Activated T-helper 2 cell treated with anti-CD3 and anti-CD28 coated beads, Interferon-gamma antibody, Interleukin-2, Interleukin-4, amounts not matched to agents 10 μg/mL and 5 μg/mL and 100 μg/mL, durations not matched to agents 14 hours and 24 hours and 36 hours (primary cell): ENCODE data around the gene SPIB. TPM values are rescaled to one million over a fixed set of nuclear protein-coding genes. Genes with fewer than 3 reads are reported as not detected.

Experiments
- DNase-seq: peaks from one replicate; pipeline ENCODE4 v3.0.0; 2021; ENCODE audit warnings: low spot score
- H3K27ac Mint-ChIP-seq: one replicate; pipeline ENCODE4 v1.8.0; 2021; ENCODE audit warnings: mixed read lengths
- H3K27me3 Mint-ChIP-seq: one replicate; pipeline ENCODE4 v1.8.0; 2021; ENCODE audit warnings: low read depth, mixed read lengths
- H3K36me3 Mint-ChIP-seq: one replicate; pipeline ENCODE4 v1.8.0; 2021; ENCODE audit warnings: low read depth, mixed read lengths
- H3K4me1 Mint-ChIP-seq: one replicate; pipeline ENCODE4 v1.8.0; 2021; ENCODE audit warnings: low read depth, mixed read lengths
- H3K4me3 Mint-ChIP-seq: one replicate; pipeline ENCODE4 v1.8.0; 2021; ENCODE audit warnings: low read depth, mild to moderate bottlenecking, moderate library complexity, mixed read lengths
- H3K9me3 Mint-ChIP-seq: one replicate; pipeline ENCODE4 v1.8.0; 2021; ENCODE audit warnings: mixed read lengths
- intact Hi-C: fragments of 100-400 bp; cut with micrococcal nuclease; formaldehyde crosslinking; loops from one replicate; pipeline ENCODE4 v1.15.1; 2023
- total RNA-seq: library from RNA; stranded (reverse); gene quantifications from 2 replicates; pipeline ENCODE4 v1.2.3, GENCODE V29; 2022

SPIB gene
- total RNA-seq, 1 donor from 2014 or later = 0.66 TPM

GRCh38 chr19:50447053-50447452 is 28.3 kb downstream of the SPIB start:
- Mint-ChIP-seq H3K27ac (no peak overlapping the region), H3K27me3 (peaks cover 2% of the 10 kb centered on the region), H3K4me1 (no peaks in the 10 kb centered on the region), H3K36me3 (no peaks in the 10 kb centered on the region), H3K4me3 (no peak overlapping the region), H3K9me3 (no peaks in the 10 kb centered on the region)
- intact Hi-C loops = no loop called here
- no peak for DNase-seq

- no peaks in the 10 kb centered on the region for H3K36me3 Mint-ChIP-seq
- DNase-seq = no peak
- intact Hi-C loops = no loop called here
- no peaks in the 10 kb centered on the region for H3K9me3 Mint-ChIP-seq
- no peaks in the 10 kb centered on the region for H3K4me1 Mint-ChIP-seq
- H3K27me3 Mint-ChIP-seq = peaks cover 2% of the 10 kb centered on the region
- no peak overlapping the region for H3K4me3 Mint-ChIP-seq
- H3K27ac Mint-ChIP-seq = no peak overlapping the region
Observed at GRCh38 chr19:50447750-50448149, 29.0 kb downstream of the SPIB start.

- peaks cover 2% of the 10 kb centered on the region for H3K27me3 Mint-ChIP-seq
- no peak overlapping the region for H3K27ac Mint-ChIP-seq
- H3K4me3 Mint-ChIP-seq = no peak overlapping the region
- no peaks in the 10 kb centered on the region for H3K36me3 Mint-ChIP-seq
- intact Hi-C loops = no loop called here
- no peaks in the 10 kb centered on the region for H3K4me1 Mint-ChIP-seq
- H3K9me3 Mint-ChIP-seq = no peaks in the 10 kb centered on the region
- DNase-seq = no peak
Observed at GRCh38 chr19:50449236-50449899, 30.6 kb downstream of the SPIB start.

- Mint-ChIP-seq H3K27me3 (peaks cover 2% of the 10 kb centered on the region), H3K27ac (no peak overlapping the region), H3K4me3 (no peak overlapping the region), H3K9me3 (no peaks in the 10 kb centered on the region), H3K36me3 (no peaks in the 10 kb centered on the region), H3K4me1 (no peaks in the 10 kb centered on the region)
- intact Hi-C loops = no loop called here
- DNase-seq = no peak
Observed at GRCh38 chr19:50450369-50451222, 31.9 kb downstream of the SPIB start.

GRCh38 chr19:50451223-50451534 is 32.4 kb downstream of the SPIB start:
- no peak overlapping the region for H3K27ac Mint-ChIP-seq

GRCh38 chr19:50453243-50453642 is 34.5 kb downstream of the SPIB start:
- no peaks in the 10 kb centered on the region for H3K36me3 Mint-ChIP-seq
- no peak overlapping the region for H3K4me3 Mint-ChIP-seq
- H3K4me1 Mint-ChIP-seq = no peaks in the 10 kb centered on the region
- intact Hi-C loops = no loop called here
- H3K9me3 Mint-ChIP-seq = no peaks in the 10 kb centered on the region
- H3K27me3 Mint-ChIP-seq = peaks cover 7% of the 10 kb centered on the region
- H3K27ac Mint-ChIP-seq = no peak overlapping the region
- no peak for DNase-seq

More at GRCh38 chr19:50451223-50451534, 32.4 kb downstream of the SPIB start:
- Mint-ChIP-seq H3K27me3 (peaks cover 3% of the 10 kb centered on the region), H3K36me3 (no peaks in the 10 kb centered on the region), H3K9me3 (no peaks in the 10 kb centered on the region), H3K4me1 (no peaks in the 10 kb centered on the region), H3K4me3 (no peak overlapping the region)
- intact Hi-C loops = no loop called here
- DNase-seq = no peak

- Mint-ChIP-seq H3K9me3 (no peaks in the 10 kb centered on the region), H3K4me3 (no peak overlapping the region), H3K27me3 (peaks cover 5% of the 10 kb centered on the region), H3K4me1 (peaks cover 7% of the 10 kb centered on the region), H3K36me3 (no peaks in the 10 kb centered on the region), H3K27ac (no peak overlapping the region)
- intact Hi-C loops = no loop called here
- DNase-seq = no peak
Observed at GRCh38 chr19:50455992-50456391, 37.3 kb downstream of the SPIB start.

- intact Hi-C loops = no loop called here
- peaks cover 5% of the 10 kb centered on the region for H3K27me3 Mint-ChIP-seq
Observed at GRCh38 chr19:50457300-50457699, 38.6 kb downstream of the SPIB start.

GRCh38 chr19:50458396-50459066 is 39.8 kb downstream of the SPIB start:
- Mint-ChIP-seq H3K36me3 (no peaks in the 10 kb centered on the region), H3K4me3 (no peak overlapping the region)

More at GRCh38 chr19:50457300-50457699, 38.6 kb downstream of the SPIB start:
- Mint-ChIP-seq H3K27ac (no peak overlapping the region), H3K4me1 (peaks cover 12% of the 10 kb centered on the region), H3K4me3 (no peak overlapping the region), H3K9me3 (no peaks in the 10 kb centered on the region), H3K36me3 (no peaks in the 10 kb centered on the region)
- DNase-seq = no peak

GRCh38 chr19:50459067-50459456 is 40.3 kb downstream of the SPIB start:
- Mint-ChIP-seq H3K36me3 (no peaks in the 10 kb centered on the region), H3K4me3 (no peak overlapping the region), H3K9me3 (no peaks in the 10 kb centered on the region), H3K27ac (no peak overlapping the region), H3K27me3 (peaks cover 5% of the 10 kb centered on the region), H3K4me1 (peaks cover 12% of the 10 kb centered on the region)
- no peak for DNase-seq
- intact Hi-C loops = no loop called here

More at GRCh38 chr19:50458396-50459066, 39.8 kb downstream of the SPIB start:
- no peak overlapping the region for H3K27ac Mint-ChIP-seq
- peaks cover 12% of the 10 kb centered on the region for H3K4me1 Mint-ChIP-seq
- H3K9me3 Mint-ChIP-seq = no peaks in the 10 kb centered on the region
- peaks cover 5% of the 10 kb centered on the region for H3K27me3 Mint-ChIP-seq
- DNase-seq = no peak
- intact Hi-C loops = no loop called here

- DNase-seq = no peak
- no peaks in the 10 kb centered on the region for H3K9me3 Mint-ChIP-seq
- no peak overlapping the region for H3K27ac Mint-ChIP-seq
- H3K4me3 Mint-ChIP-seq = no peak overlapping the region
- H3K4me1 Mint-ChIP-seq = peaks cover 12% of the 10 kb centered on the region
- intact Hi-C loops = no loop called here
- peaks cover 5% of the 10 kb centered on the region for H3K27me3 Mint-ChIP-seq
- no peaks in the 10 kb centered on the region for H3K36me3 Mint-ChIP-seq
Observed at GRCh38 chr19:50459638-50460037, 40.9 kb downstream of the SPIB start.

- Mint-ChIP-seq H3K27ac (peak overlapping the region; percentile 42), H3K36me3 (no peaks in the 10 kb centered on the region), H3K4me3 (no peak overlapping the region), H3K4me1 (peaks cover 12% of the 10 kb centered on the region), H3K9me3 (no peaks in the 10 kb centered on the region), H3K27me3 (peaks cover 5% of the 10 kb centered on the region)
- intact Hi-C loops = no loop called here
- DNase-seq = no peak
Observed at GRCh38 chr19:50460161-50460765, 41.5 kb downstream of the SPIB start.
